ENCODE measurements around the gene EXOC8. TPM values are rescaled to one million over a fixed set of nuclear protein-coding genes. Genes with fewer than 3 reads are reported as not detected.

Gene EXOC8
- total and polyA plus RNA-seq, 2 of the 13 experiments (the other 11 are each of a cell fraction or from before 2014, with no cell fraction given) = 2.1 to 7.9 TPM

DNA sequence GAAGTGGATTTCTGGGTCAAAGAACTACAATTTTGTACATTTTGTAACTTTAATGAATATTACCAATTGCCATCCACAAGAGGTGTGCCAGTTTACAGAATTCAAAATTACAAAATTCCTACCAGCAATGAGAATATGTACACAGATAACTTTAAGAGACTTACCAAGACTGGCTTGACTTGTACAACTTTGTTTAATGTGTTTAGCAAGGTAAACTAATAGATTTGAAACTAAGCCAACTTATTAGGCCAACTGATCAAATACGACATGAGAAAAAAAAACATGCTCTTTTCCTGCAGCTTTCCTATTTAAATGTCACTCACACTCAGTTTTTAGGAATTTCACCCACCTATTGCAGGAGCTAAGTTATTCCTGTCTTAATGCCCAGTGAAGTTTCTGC, 11.4 kb downstream of the EXOC8 start:
- in situ Hi-C loops (cut with HindIII; ENCODE audit: extremely low pct_ligation_motif_present, low pct_unique_long_range_greater_than_20kb) = no loop called here
- CTCF ChIA-PET (ENCODE audit: low intra/inter-chr PET ratio, low total read pairs) = no interaction called here
- POLR2A ChIA-PET = no interaction called here
- BruUV-seq (replicated peaks) = no TSS peak
- H3K9ac ChIP-seq (ENCODE audit: insufficient read depth, low read depth, low read length) = no peak overlapping the region
- no peak overlapping the region for H3K4me3 ChIP-seq (replicated peaks in 1 of 3; ENCODE audit: insufficient read depth in 1 of 3, low read depth in 2 of 3, low read length in 3 of 3)
- no peak overlapping the region for H3K27ac ChIP-seq (ENCODE audit: extremely low read length, insufficient read depth, low read length)
- no peak for DNase-seq (ENCODE audit: low spot score)
- FAIRE-seq = no peak
- H2AFZ ChIP-seq (ENCODE audit: low read length) = no peak overlapping the region
- no peaks in the 10 kb centered on the region for H3K36me3 ChIP-seq (replicated peaks in 1 of 2; ENCODE audit: control insufficient read depth in 1 of 2, insufficient read depth in 2 of 2, low read length in 2 of 2)
- no peak for ATAC-seq
- intact Hi-C loops (cut with micrococcal nuclease; ENCODE audit: unreplicated experiment) = no loop called here
- H3K79me2 ChIP-seq (ENCODE audit: insufficient read depth, low read length) = no peaks in the 10 kb centered on the region
- TF ChIP-seq FLYWCH1 (CRISPR knock-in tag; IDR thresholded peaks at IDR 0.05) = no peak
- TF ChIP-seq ZNF790 (CRISPR knock-in tag; IDR thresholded peaks at IDR 0.05; ENCODE audit: borderline replicate concordance) = no peak
- TF ChIP-seq RARG (CRISPR knock-in tag; IDR thresholded peaks at IDR 0.05; ENCODE audit: low read depth) = no peak
- no peak for TF ChIP-seq CCAR2 (optimal IDR thresholded peaks at IDR 0.05; ENCODE audit: low read depth, low read length)
- no peak for TF ChIP-seq CBX5 (CRISPR knock-in tag; IDR thresholded peaks at IDR 0.05; ENCODE audit: borderline replicate concordance)
- TF ChIP-seq ZNF468 (CRISPR knock-in tag; IDR thresholded peaks at IDR 0.05) = no peak
- TF ChIP-seq ZNF75D (CRISPR knock-in tag; IDR thresholded peaks at IDR 0.05; ENCODE audit: borderline replicate concordance) = no peak
- no peak for TF ChIP-seq FOXJ3 (CRISPR knock-in tag; IDR thresholded peaks at IDR 0.05; ENCODE audit: borderline replicate concordance)
- no peak for TF ChIP-seq ZNF619 (CRISPR knock-in tag; IDR thresholded peaks at IDR 0.05)
- no peak for TF ChIP-seq KDM2A (CRISPR knock-in tag; IDR thresholded peaks at IDR 0.05; ENCODE audit: borderline replicate concordance, low read depth)
- TF ChIP-seq MTF1 (CRISPR knock-in tag; IDR thresholded peaks at IDR 0.05) = no peak
- no peak for TF ChIP-seq SALL1 (CRISPR knock-in tag; IDR thresholded peaks at IDR 0.05)
- TF ChIP-seq HOXD1 (CRISPR knock-in tag; IDR thresholded peaks at IDR 0.05) = no peak
- TF ChIP-seq HOXA7 (CRISPR knock-in tag; IDR thresholded peaks at IDR 0.05) = no peak
- TF ChIP-seq, protein P1, sequence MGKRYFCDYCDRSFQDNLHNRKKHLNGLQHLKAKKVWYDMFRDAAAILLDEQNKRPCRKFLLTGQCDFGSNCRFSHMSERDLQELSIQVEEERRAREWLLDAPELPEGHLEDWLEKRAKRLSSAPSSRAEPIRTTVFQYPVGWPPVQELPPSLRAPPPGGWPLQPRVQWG (CRISPR knock-in tag; IDR thresholded peaks at IDR 0.05; ENCODE audit: borderline replicate concordance, low read depth) = no peak
- no peak for TF ChIP-seq DNMT1 (CRISPR knock-in tag; IDR thresholded peaks at IDR 0.05)
- no peaks in the 10 kb centered on the region for H4K20me1 ChIP-seq (ENCODE audit: insufficient read depth, low read length)
- H3K4me2 ChIP-seq (ENCODE audit: low read depth, low read length) = no peak overlapping the region
- H3K9me3 ChIP-seq (ENCODE audit: low read length) = no peaks in the 10 kb centered on the region
- H3K4me1 ChIP-seq (ENCODE audit: insufficient read depth, low read length) = no peaks in the 10 kb centered on the region
- WGBS (ENCODE audit: low lambda C conversion rate) = 67% methylated on average over 1 of the region's 1 CpG
- no peaks in the 10 kb centered on the region for H3K27me3 ChIP-seq (ENCODE audit: control insufficient read depth in 1 of 2, insufficient read depth in 2 of 2, low read length in 2 of 2)

Measured in HepG2 (cell line).